Fibroblast of peridontal ligament (primary cell): Measurements from ENCODE around the gene POLR2A.
A peak's percentile ranks its signal among the peaks of the same experiment; 100 is the strongest.

Source experiments
- DNase-seq: peaks from one replicate; pipeline ENCODE4 v3.0.0-alpha.2; 2010; ENCODE audit errors: extremely low read depth

The POLR2A gene

DNA sequence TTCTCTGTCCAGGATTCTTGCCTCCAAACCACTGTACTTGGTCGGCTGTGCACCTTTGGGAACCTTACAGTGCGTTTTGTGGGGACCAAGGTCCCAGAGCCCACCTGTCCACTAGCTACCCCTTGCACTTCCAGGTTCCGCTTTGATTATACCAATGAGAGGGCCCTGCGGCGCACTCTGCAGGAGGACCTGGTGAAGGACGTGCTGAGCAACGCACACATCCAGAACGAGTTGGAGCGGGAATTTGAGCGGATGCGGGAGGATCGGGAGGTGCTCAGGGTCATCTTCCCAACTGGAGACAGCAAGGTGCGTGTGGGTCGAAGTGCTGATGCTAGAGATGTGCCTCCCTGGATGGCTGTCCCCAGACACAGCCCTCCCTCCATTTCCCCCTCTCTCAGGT is 18.8 kb downstream of the POLR2A start:
- DNase-seq = no peak

DNA sequence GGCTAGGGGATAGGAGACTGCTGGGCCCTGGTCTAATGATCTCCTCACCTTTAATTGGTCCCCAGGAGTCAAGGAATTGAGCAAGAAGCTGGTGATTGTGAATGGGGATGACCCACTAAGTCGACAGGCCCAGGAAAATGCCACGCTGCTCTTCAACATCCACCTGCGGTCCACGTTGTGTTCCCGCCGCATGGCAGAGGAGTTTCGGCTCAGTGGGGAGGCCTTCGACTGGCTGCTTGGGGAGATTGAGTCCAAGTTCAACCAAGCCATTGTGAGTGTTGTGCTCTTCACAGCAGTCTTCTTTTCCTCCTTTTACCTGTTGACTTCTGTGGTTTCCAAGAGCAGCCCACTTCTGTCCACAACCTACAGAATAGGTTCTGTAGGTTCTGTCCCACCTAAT is 19.4 kb downstream of the POLR2A start:
- no peak for DNase-seq

DNA sequence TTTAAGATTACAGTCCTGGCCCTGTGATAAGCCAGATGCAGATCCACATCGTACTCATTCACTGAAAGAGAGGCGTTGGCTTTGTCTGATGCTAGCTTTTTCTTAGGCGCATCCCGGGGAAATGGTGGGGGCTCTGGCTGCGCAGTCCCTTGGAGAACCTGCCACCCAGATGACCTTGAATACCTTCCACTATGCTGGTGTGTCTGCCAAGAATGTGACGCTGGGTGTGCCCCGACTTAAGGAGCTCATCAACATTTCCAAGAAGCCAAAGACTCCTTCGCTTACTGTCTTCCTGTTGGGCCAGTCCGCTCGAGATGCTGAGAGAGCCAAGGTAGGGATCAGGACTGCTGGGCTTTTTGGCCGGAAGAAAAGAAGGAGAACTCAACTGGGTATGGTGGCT is 24.0 kb downstream of the POLR2A start:
- no peak for DNase-seq

DNA sequence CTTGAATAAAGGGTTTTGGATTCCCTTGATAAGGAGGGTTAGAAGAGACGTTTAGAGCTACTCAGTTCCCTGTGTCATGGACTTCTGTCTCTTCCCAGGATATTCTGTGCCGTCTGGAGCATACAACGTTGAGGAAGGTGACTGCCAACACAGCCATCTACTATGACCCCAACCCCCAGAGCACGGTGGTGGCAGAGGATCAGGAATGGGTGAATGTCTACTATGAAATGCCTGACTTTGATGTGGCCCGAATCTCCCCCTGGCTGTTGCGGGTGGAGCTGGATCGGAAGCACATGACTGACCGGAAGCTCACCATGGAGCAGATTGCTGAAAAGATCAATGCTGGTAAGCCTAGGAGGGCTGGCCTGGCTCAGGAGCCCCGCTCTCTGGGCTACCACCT is 24.7 kb downstream of the POLR2A start:
- DNase-seq = no peak

DNA sequence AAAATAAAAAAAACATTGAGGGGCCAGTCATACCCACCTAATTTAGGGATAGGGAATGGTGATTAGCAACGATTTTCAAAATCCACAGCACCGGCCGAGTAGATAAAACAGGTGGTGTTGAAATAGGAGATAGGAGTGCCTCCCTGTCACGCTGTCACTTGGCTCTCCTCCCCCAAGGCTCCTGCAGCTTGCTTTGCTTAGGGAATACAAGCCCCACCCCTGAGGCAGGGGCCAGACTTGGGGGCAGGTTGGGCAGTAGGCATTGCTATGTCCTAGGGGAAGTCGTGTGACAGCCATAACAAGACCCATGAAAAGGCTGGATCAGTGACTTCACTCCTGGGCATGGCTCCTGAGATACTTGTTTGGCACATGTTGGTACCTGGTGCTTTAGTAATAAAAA is 25.8 kb downstream of the POLR2A start:
- DNase-seq = no peak

DNA sequence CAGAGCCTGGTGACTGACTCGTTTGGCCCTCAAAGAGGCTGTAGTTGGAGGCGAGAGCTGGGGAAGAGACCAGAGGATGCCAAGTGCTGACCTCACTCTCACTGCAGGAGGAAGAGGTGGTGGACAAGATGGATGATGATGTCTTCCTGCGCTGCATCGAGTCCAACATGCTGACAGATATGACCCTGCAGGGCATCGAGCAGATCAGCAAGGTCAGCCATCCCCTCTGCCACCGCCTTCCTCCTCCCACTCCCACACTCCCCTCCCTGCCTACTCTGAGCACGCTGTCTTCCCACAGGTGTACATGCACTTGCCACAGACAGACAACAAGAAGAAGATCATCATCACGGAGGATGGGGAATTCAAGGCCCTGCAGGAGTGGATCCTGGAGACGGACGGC is 26.9 kb downstream of the POLR2A start:
- no peak for DNase-seq

DNA sequence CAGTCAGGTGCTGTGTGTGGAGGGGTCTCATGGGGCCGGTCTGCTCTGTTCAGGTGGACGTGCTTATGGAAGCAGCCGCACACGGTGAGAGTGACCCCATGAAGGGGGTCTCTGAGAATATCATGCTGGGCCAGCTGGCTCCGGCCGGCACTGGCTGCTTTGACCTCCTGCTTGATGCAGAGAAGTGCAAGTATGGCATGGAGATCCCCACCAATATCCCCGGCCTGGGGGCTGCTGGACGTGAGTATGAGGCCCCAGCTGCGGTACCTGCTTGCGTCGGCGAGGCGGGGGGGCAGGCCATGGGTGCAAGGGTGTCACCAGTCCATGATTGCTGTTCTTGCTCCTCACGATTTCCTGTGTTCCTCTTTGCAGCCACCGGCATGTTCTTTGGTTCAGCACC is 27.9 kb downstream of the POLR2A start:
- no peak for DNase-seq

DNA sequence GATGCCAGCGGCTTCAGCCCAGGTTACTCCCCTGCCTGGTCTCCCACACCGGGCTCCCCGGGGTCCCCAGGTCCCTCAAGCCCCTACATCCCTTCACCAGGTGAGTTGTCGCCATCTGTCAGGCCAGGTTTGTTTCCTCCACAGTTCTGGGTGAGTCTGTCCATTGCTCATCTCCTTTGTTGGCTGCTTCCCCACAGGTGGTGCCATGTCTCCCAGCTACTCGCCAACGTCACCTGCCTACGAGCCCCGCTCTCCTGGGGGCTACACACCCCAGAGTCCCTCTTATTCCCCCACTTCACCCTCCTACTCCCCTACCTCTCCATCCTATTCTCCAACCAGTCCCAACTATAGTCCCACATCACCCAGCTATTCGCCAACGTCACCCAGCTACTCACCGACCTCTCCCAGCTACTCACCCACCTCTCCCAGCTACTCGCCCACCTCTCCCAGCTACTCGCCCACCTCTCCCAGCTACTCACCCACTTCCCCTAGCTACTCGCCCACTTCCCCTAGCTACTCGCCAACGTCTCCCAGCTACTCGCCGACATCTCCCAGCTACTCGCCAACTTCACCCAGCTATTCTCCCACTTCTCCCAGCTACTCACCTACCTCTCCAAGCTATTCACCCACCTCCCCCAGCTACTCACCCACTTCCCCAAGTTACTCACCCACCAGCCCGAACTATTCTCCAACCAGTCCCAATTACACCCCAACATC is 28.8 kb downstream of the POLR2A start:
- DNase-seq = no peak

DNA sequence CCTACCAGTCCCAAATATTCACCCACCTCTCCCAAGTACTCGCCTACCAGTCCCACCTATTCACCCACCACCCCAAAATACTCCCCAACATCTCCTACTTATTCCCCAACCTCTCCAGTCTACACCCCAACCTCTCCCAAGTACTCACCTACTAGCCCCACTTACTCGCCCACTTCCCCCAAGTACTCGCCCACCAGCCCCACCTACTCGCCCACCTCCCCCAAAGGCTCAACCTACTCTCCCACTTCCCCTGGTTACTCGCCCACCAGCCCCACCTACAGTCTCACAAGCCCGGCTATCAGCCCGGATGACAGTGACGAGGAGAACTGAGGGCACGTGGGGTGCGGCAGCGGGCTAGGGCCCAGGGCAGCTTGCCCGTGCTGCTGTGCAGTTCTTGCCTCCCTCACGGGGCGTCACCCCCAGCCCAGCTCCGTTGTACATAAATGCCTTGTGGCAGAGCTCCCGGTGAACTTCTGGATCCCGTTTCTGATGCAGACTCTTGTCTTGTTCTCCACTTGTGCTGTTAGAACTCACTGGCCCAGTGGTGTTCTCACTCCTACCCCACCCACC is 29.8 kb downstream of the POLR2A start:
- no peak for DNase-seq

DNA sequence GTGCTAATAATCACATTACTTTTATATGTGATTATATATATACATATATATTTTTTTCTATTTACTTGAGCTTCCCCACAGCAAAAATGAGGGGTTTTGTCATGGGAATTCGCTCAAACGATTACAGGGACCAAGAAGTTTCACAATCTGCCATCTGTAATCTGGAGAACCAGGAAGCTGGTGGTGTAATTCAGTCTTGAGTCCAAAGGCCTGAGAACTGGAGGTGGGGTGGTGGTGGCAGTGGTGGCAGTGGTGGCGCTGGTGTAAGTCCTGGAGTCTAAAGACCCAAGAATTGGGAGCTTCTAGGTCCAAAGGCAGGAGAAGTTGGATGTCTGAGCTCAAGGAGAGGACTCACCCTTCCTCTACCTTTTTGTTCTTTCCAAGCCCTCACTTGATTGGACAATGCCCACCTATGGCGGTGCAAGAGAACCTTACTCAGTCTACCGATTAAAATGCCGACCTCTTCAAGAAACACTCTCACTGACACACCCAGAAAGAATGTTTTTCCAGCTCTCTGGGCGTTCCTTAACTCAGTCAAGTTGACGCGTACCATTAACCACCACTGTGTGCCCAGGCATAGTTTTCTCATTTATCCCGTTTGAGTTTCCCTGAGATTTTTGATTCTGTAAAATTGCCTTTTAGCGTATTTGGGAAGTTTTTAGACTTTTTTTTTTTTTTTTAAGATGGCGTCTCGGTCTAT is 31.9 kb downstream of the POLR2A start:
- DNase-seq = no peak

DNA sequence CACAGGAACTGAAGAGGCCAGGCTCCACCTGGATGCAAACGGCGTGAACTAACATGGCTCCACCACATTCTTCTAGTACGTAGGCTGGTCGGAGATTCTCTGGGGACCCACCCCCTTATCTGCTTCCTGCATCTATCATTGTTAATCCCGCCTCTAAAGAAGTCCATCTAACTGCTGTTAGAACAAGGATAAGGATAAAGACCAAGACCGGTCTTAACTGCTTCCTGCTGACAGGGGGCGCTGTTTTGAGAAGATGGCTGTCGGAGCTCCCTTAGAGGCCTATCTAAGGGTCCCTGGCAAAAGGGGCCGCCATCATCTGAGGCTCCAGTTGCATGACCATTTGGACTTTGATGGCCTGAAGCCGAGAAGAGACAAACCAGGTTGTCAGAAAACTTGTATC is 38.9 kb downstream of the POLR2A start:
- DNase-seq = no peak

DNA sequence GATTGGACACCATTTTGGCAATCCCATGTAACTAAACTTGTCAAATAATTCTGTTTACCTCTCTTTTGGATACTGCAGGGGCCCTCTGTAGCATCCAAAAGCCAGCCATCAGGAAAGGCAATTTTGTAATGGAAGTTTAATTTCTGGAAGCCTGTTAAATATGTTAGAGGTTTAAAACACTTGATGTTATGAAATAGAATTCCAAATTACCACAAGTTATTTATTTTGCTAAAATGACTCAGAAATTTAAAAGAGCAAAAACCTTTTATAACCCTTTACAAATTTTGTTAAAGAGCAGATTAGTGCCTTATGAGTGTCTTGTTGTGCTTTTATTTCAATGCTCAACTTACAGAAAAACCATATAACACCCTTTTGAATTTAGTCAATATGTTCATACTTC is 44.7 kb downstream of the POLR2A start:
- DNase-seq = no peak

DNA sequence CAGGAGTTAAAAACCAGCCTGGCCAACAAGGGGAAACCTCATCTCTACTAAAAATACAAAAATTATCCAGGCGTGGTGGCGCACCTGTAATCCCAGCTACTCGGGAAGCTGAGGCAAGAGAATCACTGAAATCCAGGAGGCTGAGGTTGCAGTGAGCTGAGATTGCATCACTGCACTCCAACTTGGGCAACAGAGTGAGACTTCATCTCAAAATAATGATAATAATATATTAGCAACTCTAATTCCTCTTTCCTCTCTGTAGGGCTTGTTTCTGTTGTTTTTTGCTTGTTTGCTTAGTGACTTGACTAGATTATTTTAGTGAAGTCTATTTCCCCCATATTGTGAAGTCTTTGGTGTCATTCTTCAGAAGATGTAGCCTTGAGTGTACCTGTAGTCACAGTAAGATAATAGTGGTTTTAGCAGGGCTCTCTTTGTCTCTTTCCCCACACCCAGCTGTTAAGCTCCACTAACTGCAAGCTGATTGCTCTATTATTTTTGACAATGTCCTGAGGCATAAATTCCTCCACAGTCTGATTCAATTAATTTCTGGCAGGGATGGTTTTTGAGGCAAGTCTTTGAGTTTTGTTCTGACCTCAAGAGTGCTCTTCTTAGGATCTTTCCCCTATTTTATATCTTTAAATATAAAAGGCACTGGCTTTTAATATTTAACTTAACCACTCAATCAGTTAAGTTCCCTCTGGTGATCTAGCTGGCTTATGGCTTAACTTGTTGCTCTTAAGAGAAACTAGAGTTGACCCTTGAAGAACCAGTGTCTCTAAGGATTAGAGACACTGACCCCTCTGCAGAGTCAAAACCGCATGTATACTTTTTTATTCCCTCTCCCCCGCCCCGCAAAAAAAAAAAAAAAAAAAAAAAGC is 46.1 kb downstream of the POLR2A start:
- DNase-seq = no peak

DNA sequence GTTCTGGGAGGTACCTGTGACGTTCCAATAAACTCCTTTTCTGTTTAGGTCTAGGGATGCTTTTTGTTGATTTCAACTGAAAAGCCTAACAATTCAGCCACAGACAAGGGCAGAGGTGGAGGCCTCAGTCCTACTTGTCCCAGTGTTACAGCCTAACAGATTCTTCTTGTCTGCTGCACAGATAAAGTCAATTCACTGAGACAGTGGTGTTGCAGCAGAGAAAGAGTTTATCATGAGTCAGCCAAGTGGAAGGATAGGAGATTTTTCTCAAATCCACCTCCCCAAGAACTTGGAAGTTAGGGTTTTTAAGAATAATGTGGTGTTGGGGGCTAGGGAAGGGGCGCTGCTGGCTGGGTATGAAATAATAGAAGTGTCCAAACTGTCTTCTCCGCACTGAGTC is 53.9 kb downstream of the POLR2A start:
- DNase-seq = no peak

DNA sequence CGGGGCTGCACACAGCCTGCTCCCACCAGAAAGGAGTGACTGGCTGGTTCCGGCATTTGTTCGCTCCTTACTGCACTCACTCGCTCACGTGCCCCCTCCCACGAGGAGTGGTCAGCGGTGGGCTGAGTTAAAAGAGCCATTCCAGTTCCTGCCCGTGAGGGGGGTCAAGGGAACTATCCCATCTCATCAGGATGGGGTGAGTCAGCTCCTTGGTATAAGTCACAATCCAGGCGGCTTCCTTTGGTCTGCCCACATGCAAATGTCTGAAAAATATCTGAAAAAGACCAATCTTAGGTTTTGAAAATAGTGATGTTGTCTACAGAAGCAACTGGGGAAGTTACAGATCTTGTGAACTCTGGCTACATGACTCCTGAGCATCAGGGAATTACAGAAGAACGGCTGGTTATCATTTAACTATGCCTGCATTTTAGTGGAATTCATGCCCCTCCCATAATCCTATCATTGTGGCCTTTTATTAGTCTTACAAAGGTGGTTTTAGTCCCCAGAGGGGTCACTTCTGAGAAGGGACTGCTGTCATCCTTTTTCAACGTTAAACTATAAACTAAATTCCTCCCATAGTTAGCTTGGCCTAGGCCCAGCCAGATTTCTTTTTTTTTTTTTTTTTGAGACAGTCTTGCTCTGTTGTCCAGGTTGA is 54.9 kb downstream of the POLR2A start:
- no peak for DNase-seq

DNA sequence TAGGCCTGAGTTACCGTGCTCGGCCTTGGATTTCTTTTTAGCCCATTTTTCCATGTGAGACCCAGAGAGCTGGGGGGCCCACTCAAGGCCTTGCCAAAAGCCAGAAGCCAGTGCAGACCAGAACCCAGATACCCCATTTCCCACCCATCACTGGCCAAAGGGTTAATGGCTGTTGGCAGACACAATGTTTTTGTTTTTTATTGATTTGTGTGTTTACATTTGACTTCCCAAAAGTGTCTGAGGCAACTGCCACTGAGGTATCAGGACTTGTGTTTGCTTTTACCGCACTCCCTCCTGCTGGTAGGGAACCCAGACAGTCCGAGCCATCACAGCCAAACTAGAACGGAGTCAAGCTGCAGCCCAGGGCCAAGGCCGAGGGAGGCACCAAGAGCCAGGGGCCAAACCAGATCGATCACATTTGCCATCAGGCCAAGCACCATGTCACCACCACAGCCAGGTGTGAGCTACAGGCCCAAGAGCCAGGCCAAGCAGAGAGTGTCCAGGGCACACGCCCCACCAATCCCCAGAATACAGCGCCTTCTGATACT is 57.0 kb downstream of the POLR2A start:
- DNase-seq = no peak

DNA sequence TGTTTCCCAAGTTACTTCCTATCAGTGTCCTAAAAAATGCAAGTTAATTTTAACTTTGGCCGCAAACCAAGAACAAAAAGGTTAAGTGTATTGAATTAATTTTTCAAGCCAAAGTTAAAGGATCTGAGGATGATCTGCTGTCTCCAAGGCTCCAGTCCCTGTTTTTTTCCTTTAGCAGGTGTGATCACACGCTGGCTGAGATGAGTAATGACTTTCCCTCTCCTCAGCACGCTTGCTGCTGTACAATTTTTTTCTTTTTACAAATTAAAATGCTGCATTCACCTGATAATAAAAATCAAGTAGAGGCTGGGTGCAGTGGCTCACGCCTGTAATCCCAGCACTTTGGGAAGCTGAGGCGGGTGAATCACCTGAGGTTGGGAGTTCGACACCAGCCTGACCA is 60.7 kb downstream of the POLR2A start:
- no peak for DNase-seq

DNA sequence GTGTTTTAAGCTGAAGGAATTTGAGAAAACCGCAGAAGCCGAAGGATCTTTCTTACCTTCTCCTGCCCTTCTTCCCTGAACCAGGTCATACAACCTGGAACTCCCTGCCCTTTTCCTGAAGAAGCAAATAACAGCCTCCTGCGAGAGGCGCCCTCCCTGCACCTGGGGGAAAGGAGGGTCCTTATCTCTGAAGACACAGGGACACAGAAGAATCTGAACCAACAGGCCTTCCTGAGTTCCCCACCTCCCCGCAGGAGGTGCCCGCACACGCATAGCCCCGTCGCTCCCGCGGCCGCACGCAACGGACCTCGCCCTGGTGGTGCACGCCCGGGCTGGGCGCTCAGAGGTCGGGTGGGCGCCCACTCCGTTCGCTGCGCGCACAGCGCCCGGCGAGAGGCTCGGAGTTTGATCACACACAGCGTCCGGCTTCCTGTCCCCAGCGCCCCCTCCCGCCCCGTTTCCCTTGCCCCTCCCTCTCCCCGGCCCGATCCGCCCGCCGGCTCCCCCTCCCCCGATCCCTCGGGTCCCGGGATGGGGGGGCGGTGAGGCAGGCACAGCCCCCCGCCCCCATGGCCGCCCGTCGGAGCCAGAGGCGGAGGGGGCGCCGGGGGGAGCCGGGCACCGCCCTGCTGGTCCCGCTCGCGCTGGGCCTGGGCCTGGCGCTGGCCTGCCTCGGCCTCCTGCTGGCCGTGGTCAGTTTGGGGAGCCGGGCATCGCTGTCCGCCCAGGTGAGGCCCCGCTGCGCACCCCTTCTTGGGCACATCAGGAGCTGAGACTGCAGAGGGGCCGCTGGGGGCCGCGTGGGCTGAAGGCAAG is 64.6 kb downstream of the POLR2A start, which contains the start of gene TNFSF12:
Gene TNFSF12 (plus strand): TSS at position 474 of the 816 bp plus-strand sequence. CDS start 96 bp downstream, at position 570.
- peak; percentile 17 for DNase-seq
